Common myeloid progenitor, CD34-positive (primary cell): ENCODE results near the gene NRF1.
A peak's percentile ranks its signal among the peaks of the same experiment; 100 is the strongest.

Experiments used
- CTCF ChIA-PET: fragments of 350-600 bp; sonication (Branson Sonifier 250); formaldehyde crosslinking; loops from one replicate; lab custom pipeline; 2021; ENCODE audit warnings: antibody characterized with exemption; lab: Charles Lee
- POLR2A ChIA-PET: fragments of 350-600 bp; sonication (Branson Sonifier 250); formaldehyde crosslinking; loops from one replicate; lab custom pipeline; 2021; ENCODE audit warnings: antibody characterized with exemption; lab: Charles Lee
- DNase-seq, 3 donors: peaks; one replicate each; pipeline versions ENCODE4 v3.0.0 to v3.0.0-alpha.2; 2013
- H3K27ac ChIP-seq, 2 experiments: 1 replicate in 1 of 2; 2 replicates in 1 of 2; pipeline ENCODE4 v1.7.0; 2013; ENCODE audit warnings: inconsistent platforms in 2 of 2, low read length in 2 of 2, mild to moderate bottlenecking in 2 of 2, low read depth in 1 of 2, moderate library complexity in 1 of 2; ENCODE audit not compliant: severe bottlenecking in 2 of 2, insufficient read depth in 1 of 2, poor library complexity in 1 of 2
- H3K27me3 ChIP-seq, 5 experiments: replicated peaks in 2 of 5; 1 replicate in 3 of 5; 2 replicates in 2 of 5; pipeline versions ENCODE4 v1.6.1 to v1.7.0; 2013; ENCODE audit warnings: low read length in 4 of 5, mild to moderate bottlenecking in 2 of 5, moderate library complexity in 2 of 5, inconsistent platforms in 1 of 5; ENCODE audit not compliant: insufficient read depth in 5 of 5, control insufficient read depth in 4 of 5
- H3K36me3 ChIP-seq, 4 experiments: 1 replicate in 2 of 4; 2 replicates in 2 of 4; pipeline versions ENCODE4 v1.6.1 to v1.7.0; 2013; ENCODE audit warnings: low read length in 3 of 4, control low read depth in 1 of 4, mild to moderate bottlenecking in 1 of 4; ENCODE audit not compliant: control insufficient read depth in 4 of 4, insufficient read depth in 4 of 4
- H3K4me1 ChIP-seq, 4 experiments: 1 replicate in 3 of 4; 2 replicates in 1 of 4; pipeline versions ENCODE4 v1.6.1 to v1.7.1; 2013; ENCODE audit warnings: low read length in 3 of 4, mild to moderate bottlenecking in 3 of 4, control low read depth in 1 of 4, inconsistent platforms in 1 of 4, moderate library complexity in 1 of 4; ENCODE audit not compliant: control insufficient read depth in 4 of 4, insufficient read depth in 4 of 4; ENCODE audit errors: control extremely low read depth in 1 of 4
- H3K4me3 ChIP-seq, 7 experiments: 1 replicate in 4 of 7; 2 replicates in 3 of 7; pipeline versions ENCODE4 v1.5.1 to v1.7.0; 2013; ENCODE audit warnings: mild to moderate bottlenecking in 7 of 7, low read length in 6 of 7, moderate library complexity in 6 of 7, inconsistent platforms in 2 of 7, low read depth in 2 of 7, control low read depth in 1 of 7; ENCODE audit not compliant: insufficient read depth in 4 of 7, control insufficient read depth in 1 of 7; ENCODE audit errors: extremely low read depth in 1 of 7
- H3K9me3 ChIP-seq, 5 experiments: 1 replicate in 4 of 5; 2 replicates in 1 of 5; pipeline versions ENCODE4 v1.6.1 to v1.7.1; 2013; ENCODE audit warnings: low read length in 4 of 5, mild to moderate bottlenecking in 2 of 5, inconsistent platforms in 1 of 5, low read depth in 1 of 5, moderate library complexity in 1 of 5; ENCODE audit not compliant: control insufficient read depth in 4 of 5, insufficient read depth in 2 of 5; ENCODE audit errors: control extremely low read depth in 1 of 5
- WGBS: methylation state at CpG from one replicate; pipeline ENCODE4 v1.1.5; 2013; ENCODE audit not compliant: insufficient coverage; 5-methylcytosine and 5-hydroxymethylcytosine counted together

Gene NRF1

DNA sequence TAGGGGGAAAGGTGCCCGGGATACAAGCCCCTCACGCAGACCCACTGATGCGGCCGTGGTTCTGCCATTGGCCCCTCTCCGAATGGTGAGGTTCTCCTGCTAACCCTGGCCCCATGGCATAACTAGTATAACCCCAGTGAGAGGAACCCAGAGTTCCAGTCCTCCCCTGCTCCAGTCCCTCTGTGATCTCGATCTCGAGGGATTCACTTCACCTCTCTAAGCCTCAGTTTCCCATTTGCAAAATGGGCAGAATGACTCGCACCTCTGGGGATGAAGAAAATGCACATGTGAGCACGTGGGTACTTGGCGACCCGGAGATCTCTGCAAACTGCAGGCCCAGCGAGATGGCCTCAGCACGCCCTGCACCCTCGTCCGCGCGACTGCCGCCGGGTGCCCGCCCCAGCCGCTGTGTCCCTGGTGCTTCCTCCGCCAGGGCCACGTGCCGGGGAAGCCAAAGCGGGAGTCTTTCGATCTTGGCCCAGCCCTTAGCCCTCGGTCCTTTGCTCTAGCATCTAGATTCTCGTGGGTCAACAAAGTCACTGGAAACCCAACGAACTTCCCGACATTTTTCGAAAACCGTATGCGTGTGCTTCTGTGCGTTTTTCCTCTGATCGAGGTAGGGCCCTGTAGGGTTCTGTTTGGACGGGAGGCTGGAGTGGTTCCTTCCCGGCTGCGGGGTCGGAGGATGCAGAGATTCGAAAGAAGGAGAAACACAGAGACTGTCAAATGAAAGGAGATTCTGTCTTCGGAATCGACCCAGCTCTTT is 171.5 kb downstream of the NRF1 start:
- Histone ChIP-seq H3K27me3 (peaks cover 8 to 97% (median 63%) of the 10 kb centered on the region in 5 experiments), H3K27ac (no peak overlapping the region), H3K4me3 (no peak overlapping the region), H3K4me1 (peaks cover 0 to 61% (median 58%) of the 10 kb centered on the region in 4 experiments), H3K36me3 (no peaks in the 10 kb centered on the region), H3K9me3 (no peaks in the 10 kb centered on the region)
- DNase-seq: peak in 1 of 3 donors; percentile 26
- whole genome bisulfite sequencing: 6% methylated on average over 41 of the region's 42 CpGs
- CTCF ChIA-PET: no interaction called here
- POLR2A ChIA-PET: interaction anchor here (1.1 kb wide), 1 partner anchor 43 kb away, joined by 3 read pairs; no protein-coding TSS in a partner anchor

- H3K27ac ChIP-seq: no peak overlapping the region
- H3K9me3 ChIP-seq: no peaks in the 10 kb centered on the region
- H3K27me3 ChIP-seq: peaks cover 8 to 97% (median 62%) of the 10 kb centered on the region in 5 experiments
- no peaks in the 10 kb centered on the region for H3K36me3 ChIP-seq
- H3K4me3 ChIP-seq: no peak overlapping the region
- peaks cover 0 to 58% (median 55%) of the 10 kb centered on the region in 4 experiments for H3K4me1 ChIP-seq
- CTCF ChIA-PET: interaction anchor here (0.9 kb wide), 1 partner anchor 15 kb away, joined by 3 read pairs; no protein-coding TSS in a partner anchor
- POLR2A ChIA-PET: interaction anchor here (0.6 kb wide), 1 partner anchor 10 kb away, joined by 3 read pairs; no protein-coding TSS in a partner anchor
- DNase-seq: peak in 1 of 3 donors; percentile 22
- WGBS: 16% methylated on average over 8 of the region's 10 CpGs
Observed at GRCh38 chr7:129783584-129783919, 172.0 kb downstream of the NRF1 start.

- H3K4me3 ChIP-seq: no peak overlapping the region
- peaks cover 8 to 93% (median 56%) of the 10 kb centered on the region in 5 experiments for H3K27me3 ChIP-seq
- H3K27ac ChIP-seq: no peak overlapping the region
- no peak for DNase-seq
- CTCF ChIA-PET: interaction anchor here (0.8 to 0.9 kb wide), 2 partner anchors 14 to 42 kb away, joined by 3 to 4 read pairs; no protein-coding TSS in a partner anchor
- no peaks in the 10 kb centered on the region for H3K9me3 ChIP-seq
- POLR2A ChIA-PET: interaction anchor here (0.6 kb wide), 1 partner anchor 11 kb away, joined by 3 read pairs; no protein-coding TSS in a partner anchor
- H3K4me1 ChIP-seq: peaks cover 0 to 50% (median 47%) of the 10 kb centered on the region in 4 experiments
- no peaks in the 10 kb centered on the region for H3K36me3 ChIP-seq
- WGBS: 21% methylated on average over 18 of the region's 25 CpGs
Observed at GRCh38 chr7:129784437-129784782, 172.9 kb downstream of the NRF1 start.

DNA sequence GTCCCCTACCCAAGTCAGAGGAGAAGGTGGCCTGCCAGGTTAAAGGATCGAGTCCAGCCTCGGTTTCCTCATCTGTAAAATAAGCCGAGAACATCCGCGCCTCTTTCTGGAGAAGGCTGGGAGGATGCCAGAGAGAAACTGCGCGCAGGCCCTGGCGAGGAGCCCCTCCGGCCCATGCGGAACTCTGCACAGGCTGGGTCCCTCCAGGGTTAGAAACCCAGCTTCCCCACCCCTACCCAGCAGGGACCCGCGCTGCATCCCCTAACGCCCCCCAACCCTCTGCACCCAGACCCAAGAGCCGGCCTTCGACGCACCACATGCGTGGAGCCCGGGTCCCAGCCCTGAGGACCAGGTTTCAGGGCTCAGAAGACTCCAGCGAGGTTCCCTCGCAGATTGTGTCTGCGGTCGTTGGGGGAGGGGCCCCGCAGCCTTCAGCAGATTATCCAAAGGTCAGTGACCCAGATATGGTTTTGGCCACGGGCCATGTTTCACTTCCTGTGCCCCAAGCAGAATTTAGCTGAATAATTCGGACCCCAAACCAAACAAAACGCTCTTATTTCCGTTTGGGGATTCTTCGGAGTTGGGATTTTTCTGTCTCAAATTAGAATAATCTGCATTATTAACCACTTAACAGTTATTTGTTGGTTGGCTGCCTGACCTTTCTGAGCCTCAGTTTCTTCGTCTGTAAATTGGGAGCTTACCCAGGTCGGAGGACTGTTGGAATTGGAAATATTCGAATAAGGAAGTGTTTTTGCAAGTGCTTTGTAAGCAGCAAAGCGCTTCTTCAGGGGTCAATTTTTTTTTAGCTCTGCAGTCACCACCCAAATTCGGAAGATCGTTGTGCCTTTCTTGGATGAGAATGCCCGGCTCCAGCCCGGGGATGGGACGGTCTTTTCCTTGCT is 173.5 kb downstream of the NRF1 start:
- CTCF ChIA-PET: interaction anchor here (0.8 to 1.0 kb wide), 2 partner anchors 11 to 41 kb away, joined by 3 to 4 read pairs; no protein-coding TSS in a partner anchor
- no peaks in the 10 kb centered on the region for H3K9me3 ChIP-seq
- H3K27me3 ChIP-seq: peaks cover 8 to 93% (median 62%) of the 10 kb centered on the region in 5 experiments
- H3K4me1 ChIP-seq: peaks cover 0 to 44% (median 41%) of the 10 kb centered on the region in 4 experiments
- peak overlapping the region in 4 of 7 experiments; percentile 14 to 57 (median 36) for H3K4me3 ChIP-seq
- H3K27ac ChIP-seq: no peak overlapping the region
- POLR2A ChIA-PET: no interaction called here
- 2% methylated on average over 33 of the region's 37 CpGs for WGBS
- no peaks in the 10 kb centered on the region for H3K36me3 ChIP-seq
- peak in 1 of 3 donors; percentile 55 for DNase-seq

GRCh38 chr7:129785685-129786514 is 174.4 kb downstream of the NRF1 start:
- no peaks in the 10 kb centered on the region for H3K36me3 ChIP-seq
- CTCF ChIA-PET: interaction anchor here (0.8 to 1.5 kb wide), 3 partner anchors 12 to 121 kb away, joined by 3 to 4 read pairs (median 3); no protein-coding TSS in a partner anchor
- H3K27me3 ChIP-seq: peaks cover 8 to 94% (median 60%) of the 10 kb centered on the region in 5 experiments
- H3K27ac ChIP-seq: no peak overlapping the region
- no peaks in the 10 kb centered on the region for H3K9me3 ChIP-seq
- WGBS: 2% methylated on average over 32 of the region's 44 CpGs
- H3K4me3 ChIP-seq: peak overlapping the region in 3 of 7 experiments; percentile 30 to 57 (median 43)
- POLR2A ChIA-PET: interaction anchor here (0.6 kb wide), 1 partner anchor 199 kb away, joined by 3 read pairs; no protein-coding TSS in a partner anchor
- peak in 1 of 3 donors; percentile 49 for DNase-seq
- peaks cover 0 to 38% (median 35%) of the 10 kb centered on the region in 4 experiments for H3K4me1 ChIP-seq
